ENCODE results near the gene CARS1.

DNA sequence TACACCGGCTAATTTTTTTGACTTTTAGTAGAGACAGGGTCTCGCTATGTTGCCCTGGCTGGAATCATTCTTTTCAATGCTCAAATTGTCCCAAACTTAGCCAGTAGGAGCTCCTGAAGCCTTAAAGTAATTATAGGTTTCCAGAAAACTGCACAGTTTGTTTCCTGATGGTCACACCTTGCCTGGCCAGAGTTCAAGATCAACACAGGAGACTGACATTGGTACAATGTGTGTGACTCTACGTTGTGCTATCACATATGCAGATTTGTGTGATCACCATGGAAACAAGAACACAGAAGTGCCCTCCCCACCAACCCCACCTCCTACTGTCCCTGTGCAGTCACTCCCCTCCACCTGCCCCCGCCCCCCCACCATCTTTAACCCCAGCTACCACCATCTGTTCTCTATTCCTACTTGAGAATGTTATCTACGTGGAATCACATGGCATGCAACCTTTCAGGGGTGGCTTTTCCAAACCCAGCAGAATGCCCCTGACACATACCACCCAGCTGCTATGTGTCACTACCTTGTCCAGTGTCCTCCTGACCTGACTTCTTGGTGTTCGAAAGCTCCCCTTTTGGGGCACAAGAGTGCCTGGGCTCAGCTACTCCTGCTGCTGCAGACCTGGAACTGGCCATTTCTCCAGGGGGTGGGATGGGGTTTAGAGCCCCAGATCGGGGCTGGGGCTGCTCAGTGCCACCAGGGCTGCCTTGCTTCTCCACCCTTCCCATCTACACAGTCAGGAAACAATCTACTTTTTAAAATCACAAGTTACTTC lies 59.0 kb downstream of the CARS1 start:
- no peak for TF ChIP-seq POLR2A (conservative IDR thresholded peaks at IDR 0.05)
- TF ChIP-seq MAZ (CRISPR knock-in tag; conservative IDR thresholded peaks at IDR 0.05 in 1 of 2, IDR thresholded peaks at IDR 0.05 in 1 of 2): no peak
- TF ChIP-seq SIRT6 (IDR thresholded peaks at IDR 0.05; ENCODE audit: low read depth, low read length): no peak
- TF ChIP-seq, protein P1, sequence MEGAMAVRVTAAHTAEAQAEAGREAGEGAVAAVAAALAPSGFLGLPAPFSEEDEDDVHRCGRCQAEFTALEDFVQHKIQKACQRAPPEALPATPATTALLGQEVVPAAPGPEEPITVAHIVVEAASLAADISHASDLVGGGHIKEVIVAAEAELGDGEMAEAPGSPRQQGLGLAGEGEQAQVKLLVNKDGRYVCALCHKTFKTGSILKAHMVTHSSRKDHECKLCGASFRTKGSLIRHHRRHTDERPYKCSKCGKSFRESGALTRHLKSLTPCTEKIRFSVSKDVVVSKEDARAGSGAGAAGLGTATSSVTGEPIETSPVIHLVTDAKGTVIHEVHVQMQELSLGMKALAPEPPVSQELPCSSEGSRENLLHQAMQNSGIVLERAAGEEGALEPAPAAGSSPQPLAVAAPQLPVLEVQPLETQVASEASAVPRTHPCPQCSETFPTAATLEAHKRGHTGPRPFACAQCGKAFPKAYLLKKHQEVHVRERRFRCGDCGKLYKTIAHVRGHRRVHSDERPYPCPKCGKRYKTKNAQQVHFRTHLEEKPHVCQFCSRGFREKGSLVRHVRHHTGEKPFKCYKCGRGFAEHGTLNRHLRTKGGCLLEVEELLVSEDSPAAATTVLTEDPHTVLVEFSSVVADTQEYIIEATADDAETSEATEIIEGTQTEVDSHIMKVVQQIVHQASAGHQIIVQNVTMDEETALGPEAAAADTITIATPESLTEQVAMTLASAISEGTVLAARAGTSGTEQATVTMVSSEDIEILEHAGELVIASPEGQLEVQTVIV (CRISPR knock-in tag; IDR thresholded peaks at IDR 0.05; ENCODE audit: borderline replicate concordance): no peak
